A549 treated with AZD2906 at 1 μM for 4 hours (cell line): ENCODE measurements around the gene NT5DC4. TPM values are rescaled to one million over a fixed set of nuclear protein-coding genes. Genes with fewer than 3 reads are reported as not detected.

ENCODE experiments used
- total RNA-seq: library from RNA; stranded (reverse); fragments of 200-300 nt; extraction: Qiagen RNA extraction; gene quantifications from 5 replicates; pipeline ENCODE4 v1.2.3, GENCODE V29; 2022

Gene NT5DC4
- 0.06 to 0.94 TPM in 2 of 5 replicates, not detected in the others for total RNA-seq

GRCh38 chr2:112720785-112721184 is at the start of gene NT5DC4:
Gene NT5DC4, plus strand, starts transcription at chr2:112721020. Its CDS starts 60 bp downstream, at chr2:112721080.

GRCh38 chr2:112764071-112765044 is 43.5 kb downstream of the NT5DC4 start, which contains the start of gene CKAP2L:
Gene CKAP2L, minus strand, starts transcription at chr2:112764609. Its CDS starts 11 bp downstream, at chr2:112764598.

GRCh38 chr2:112784199-112785189 is 63.7 kb downstream of the NT5DC4 start, which contains the start of gene IL1A:
Gene IL1A, minus strand, starts transcription at chr2:112784493. Its CDS starts 723 bp downstream, at chr2:112783770.

Other genes with a start within 250 kb of the NT5DC4 start
- gene TTL, start 238.9 kb upstream of the NT5DC4 start, total RNA-seq: 34.3 to 39.5 TPM (median 35.1 TPM) in 5 replicates
- gene POLR1B, start 178.6 kb upstream of the NT5DC4 start, total RNA-seq: 21.5 to 25.6 TPM (median 21.8 TPM) in 5 replicates
- gene CHCHD5, start 136.4 kb upstream of the NT5DC4 start, total RNA-seq: 62.2 to 72.2 TPM (median 65.5 TPM) in 5 replicates
- 141 to 164 TPM (median 145 TPM) in 5 replicates for gene SLC20A1, start 75.1 kb upstream of the NT5DC4 start, total RNA-seq
- gene CKAP2L, start 43.6 kb downstream of the NT5DC4 start, total RNA-seq: 11.8 to 19.1 TPM (median 13.9 TPM) in 5 replicates
- 0.14 to 0.31 TPM (median 0.24 TPM) in 5 replicates for gene IL1A, start 63.5 kb downstream of the NT5DC4 start, total RNA-seq
- 0.07 to 0.21 TPM (median 0.14 TPM) in 5 replicates for gene IL1B, start 115.8 kb downstream of the NT5DC4 start, total RNA-seq
- gene IL37, start 190.1 kb downstream of the NT5DC4 start, total RNA-seq: not detected in 5 replicates